ENCODE measurements around the gene PAPLN.
A peak's percentile ranks its signal among the peaks of the same experiment; 100 is the strongest.
"Not testable (repeated sequence)": the region's sequence is repeated elsewhere in the genome, so short reads cannot be mapped to it uniquely, and the experiment has no call there.

The PAPLN gene

DNA sequence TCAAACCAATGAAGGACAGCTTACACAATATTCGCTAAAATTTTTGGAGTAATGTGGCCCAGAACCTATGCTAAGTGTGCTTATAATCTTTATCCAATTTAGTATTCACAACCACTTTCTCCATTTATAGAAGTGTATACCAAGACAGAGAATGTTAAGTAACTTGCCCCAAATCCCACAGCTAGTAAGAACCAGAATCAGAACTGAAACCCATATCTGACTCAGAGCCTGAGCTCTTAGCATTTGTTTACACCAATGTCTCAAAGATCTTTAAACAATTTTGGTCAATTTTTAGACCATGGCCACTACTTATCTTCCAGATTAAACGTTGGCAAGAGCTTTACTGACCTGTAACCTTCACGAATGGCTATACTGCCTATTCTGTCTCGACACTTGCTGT lies 53.0 kb downstream of the PAPLN start:
- TF ChIP-seq, protein P1, sequence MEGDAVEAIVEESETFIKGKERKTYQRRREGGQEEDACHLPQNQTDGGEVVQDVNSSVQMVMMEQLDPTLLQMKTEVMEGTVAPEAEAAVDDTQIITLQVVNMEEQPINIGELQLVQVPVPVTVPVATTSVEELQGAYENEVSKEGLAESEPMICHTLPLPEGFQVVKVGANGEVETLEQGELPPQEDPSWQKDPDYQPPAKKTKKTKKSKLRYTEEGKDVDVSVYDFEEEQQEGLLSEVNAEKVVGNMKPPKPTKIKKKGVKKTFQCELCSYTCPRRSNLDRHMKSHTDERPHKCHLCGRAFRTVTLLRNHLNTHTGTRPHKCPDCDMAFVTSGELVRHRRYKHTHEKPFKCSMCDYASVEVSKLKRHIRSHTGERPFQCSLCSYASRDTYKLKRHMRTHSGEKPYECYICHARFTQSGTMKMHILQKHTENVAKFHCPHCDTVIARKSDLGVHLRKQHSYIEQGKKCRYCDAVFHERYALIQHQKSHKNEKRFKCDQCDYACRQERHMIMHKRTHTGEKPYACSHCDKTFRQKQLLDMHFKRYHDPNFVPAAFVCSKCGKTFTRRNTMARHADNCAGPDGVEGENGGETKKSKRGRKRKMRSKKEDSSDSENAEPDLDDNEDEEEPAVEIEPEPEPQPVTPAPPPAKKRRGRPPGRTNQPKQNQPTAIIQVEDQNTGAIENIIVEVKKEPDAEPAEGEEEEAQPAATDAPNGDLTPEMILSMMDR (IDR thresholded peaks at IDR 0.05; ENCODE audit: insufficient read depth, low read length, missing control alignments), result no peak
- no peak overlapping the region for H3K4me3 ChIP-seq (ENCODE audit: low read depth, low read length)
- DNase-seq (ENCODE audit: low read depth, low spot score), result no peak
- CTCF ChIA-PET, result interaction anchor here (0.6 to 2.8 kb wide), 4 partner anchors 117 to 182 kb away, joined by 3 to 17 read pairs (median 5); no protein-coding TSS in a partner anchor
- POLR2A ChIA-PET, result no interaction called here

DNA sequence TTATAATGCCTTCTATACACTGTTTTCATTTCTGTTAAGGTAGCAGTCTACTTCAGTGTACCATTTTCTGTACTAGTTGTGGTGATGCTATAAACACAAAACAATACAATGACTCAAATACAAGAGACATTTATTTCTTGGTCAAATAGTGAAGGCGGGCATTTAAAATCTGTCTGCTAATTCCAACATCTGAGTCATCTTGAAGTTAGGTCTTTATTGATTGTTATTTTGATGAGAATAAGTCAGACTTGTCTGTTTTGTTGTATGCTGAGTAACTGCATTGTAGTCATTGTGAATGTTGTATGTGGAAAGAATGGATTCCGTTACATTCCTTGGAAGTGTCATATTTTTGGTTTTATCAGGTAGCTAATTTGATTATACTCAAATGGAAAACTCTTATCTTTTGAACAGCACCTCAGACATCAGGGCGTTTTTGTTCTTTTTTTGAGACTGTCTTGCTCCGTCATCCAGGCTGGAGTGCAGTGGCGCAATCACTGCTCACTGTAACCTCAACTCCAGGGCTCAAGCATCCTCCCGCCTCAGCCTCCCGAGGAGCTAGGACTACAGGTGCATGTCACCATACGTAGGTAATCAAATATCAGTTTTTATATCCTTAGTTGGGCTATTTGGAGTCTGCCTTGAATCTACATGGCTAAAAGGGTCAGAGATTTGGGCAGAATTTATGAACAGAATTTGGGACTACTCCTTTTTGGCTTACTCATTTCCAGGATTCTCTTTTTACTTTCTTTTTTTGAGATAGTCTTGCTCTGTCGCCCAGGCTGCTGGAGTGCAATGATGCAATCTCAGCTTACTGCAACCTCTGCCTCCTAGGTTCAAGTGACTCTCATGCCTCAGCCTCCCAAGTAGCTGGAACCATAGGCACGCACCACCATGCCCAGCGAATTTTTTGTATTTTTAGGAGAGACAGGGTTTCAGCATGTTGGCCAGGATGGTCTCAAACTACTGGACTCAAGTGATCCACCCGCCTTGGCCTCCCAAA lies 56.8 kb downstream of the PAPLN start:
- POLR2A ChIA-PET, result no interaction called here
- TF ChIP-seq, protein P1 (IDR thresholded peaks at IDR 0.05; ENCODE audit: insufficient read depth, low read length, missing control alignments), result no peak
- CTCF ChIA-PET, result interaction anchor here (1.2 to 6.1 kb wide), 33 partner anchors 10 to 339 kb away, joined by 3 to 270 read pairs (median 7); partner anchors contain the start of gene NUMB
- DNase-seq (ENCODE audit: low read depth, low spot score), result no peak
- H3K4me3 ChIP-seq (ENCODE audit: low read depth, low read length), result no peak overlapping the region

DNA sequence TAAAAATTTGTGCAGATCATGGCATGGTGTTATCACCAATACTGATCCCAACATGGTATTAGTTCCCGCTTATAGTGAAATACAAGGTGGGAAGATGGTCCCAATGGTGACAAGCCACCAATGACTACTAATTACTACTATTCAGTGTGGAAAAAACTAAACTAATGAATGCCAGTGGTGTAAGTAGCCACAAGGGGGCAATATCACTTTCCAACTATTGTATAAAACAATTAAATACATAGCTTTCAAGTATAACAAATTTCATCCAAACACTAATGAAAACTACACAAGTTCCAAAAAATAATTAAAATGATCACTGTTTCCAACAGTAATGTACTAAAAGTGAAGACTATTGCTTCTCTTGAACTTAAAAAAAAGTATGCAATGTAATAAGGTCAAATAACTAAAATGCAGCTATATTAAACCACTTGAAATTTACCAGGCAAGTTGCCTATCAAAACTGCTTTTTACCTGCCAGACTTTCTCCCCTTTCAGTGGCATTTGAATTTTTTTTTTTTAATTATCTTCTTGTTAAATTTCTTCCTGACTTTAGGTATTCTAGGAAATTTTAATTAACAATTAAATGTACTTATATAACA lies 58.0 kb downstream of the PAPLN start:
- ChIA-PET CTCF (interaction anchor here (0.6 to 6.1 kb wide), 48 partner anchors 10 to 338 kb away, joined by 3 to 270 read pairs (median 5); partner anchors contain the start of genes NUMB and RIOX1), POLR2A (interaction anchor here (0.5 kb wide), 1 partner anchor 178 kb away, joined by 3 read pairs; no protein-coding TSS in a partner anchor)
- TF ChIP-seq, protein P1 (IDR thresholded peaks at IDR 0.05; ENCODE audit: insufficient read depth, low read length, missing control alignments), result peak; percentile 43
- H3K4me3 ChIP-seq (ENCODE audit: low read depth, low read length), result no peak overlapping the region
- no peak for DNase-seq (ENCODE audit: low read depth, low spot score)

DNA sequence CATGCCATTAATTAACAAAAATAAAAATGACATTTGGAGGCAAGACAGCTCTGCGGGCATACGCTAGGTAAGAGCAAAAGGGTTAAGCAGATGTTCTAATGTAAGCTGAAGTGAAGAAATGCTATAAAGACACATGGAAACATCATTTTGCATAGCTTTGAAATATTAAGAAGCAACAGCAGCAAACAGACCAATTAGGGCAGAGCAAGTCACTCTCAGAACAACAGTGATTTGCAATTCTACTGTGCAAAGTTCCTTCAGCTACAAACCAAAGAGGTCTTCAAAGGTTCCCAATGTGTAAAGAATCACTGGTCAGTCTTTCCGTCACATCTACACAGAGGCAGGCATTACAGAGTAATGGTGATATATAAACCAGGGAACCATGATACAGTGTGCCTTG lies 68.2 kb downstream of the PAPLN start:
- ChIA-PET POLR2A (no interaction called here), CTCF (interaction anchor here (0.9 to 4.1 kb wide), 5 partner anchors 10 to 167 kb away, joined by 4 to 44 read pairs (median 5); no protein-coding TSS in a partner anchor)
- H3K4me3 ChIP-seq (ENCODE audit: low read depth, low read length), result no peak overlapping the region
- TF ChIP-seq, protein P1 (IDR thresholded peaks at IDR 0.05; ENCODE audit: insufficient read depth, low read length, missing control alignments), result no peak
- DNase-seq (ENCODE audit: low read depth, low spot score), result no peak

DNA sequence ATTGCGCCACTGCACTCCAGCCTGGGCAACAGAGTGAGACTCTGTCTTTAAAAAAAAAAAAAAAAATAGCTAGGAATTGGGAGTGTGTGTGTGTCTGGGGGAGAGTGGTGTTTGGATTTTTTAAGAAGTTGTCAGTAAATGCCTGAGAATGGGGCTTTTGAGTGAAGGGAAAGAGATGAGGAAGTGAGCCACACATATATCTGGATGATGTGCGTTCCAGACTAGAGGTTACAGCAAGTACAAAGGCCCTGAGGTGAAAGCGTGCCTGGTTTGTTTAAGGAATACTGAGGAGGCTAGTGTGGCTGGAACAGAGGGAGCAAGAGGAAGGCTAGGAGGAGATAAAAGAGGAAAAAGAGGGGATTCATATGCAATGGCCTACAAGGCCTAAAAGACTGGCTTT lies 70.0 kb downstream of the PAPLN start:
- TF ChIP-seq, protein P1 (IDR thresholded peaks at IDR 0.05; ENCODE audit: insufficient read depth, low read length, missing control alignments), result no peak
- CTCF ChIA-PET, result interaction anchor here (0.7 to 4.1 kb wide), 6 partner anchors 12 to 165 kb away, joined by 3 to 44 read pairs (median 4); no protein-coding TSS in a partner anchor
- POLR2A ChIA-PET, result no interaction called here
- no peak overlapping the region for H3K4me3 ChIP-seq (ENCODE audit: low read depth, low read length)
- DNase-seq (ENCODE audit: low read depth, low spot score), result no peak

DNA sequence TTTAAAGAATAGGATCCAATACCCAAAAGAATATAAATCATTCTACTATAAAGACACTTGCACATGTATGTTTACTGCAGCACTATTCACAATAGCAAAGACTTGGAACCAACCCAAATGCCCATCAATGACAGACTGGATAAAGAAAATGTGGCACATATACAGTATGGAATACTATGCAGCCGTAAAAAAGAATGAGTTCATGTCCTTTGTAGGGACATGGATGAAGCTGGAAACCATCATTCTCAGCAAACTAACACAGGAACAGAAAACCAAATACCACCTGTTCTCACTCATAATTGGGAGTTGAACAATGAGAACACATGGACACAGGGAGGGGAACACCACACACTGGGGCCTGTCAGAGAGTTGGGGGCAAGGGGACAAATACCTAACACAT lies 71.9 kb downstream of the PAPLN start:
- POLR2A ChIA-PET; H3K4me3 ChIP-seq (ENCODE audit: low read depth, low read length); DNase-seq (ENCODE audit: low read depth, low spot score): not testable (repeated sequence)
- CTCF ChIA-PET, result interaction anchor here (3.1 kb wide), 1 partner anchor 14 kb away, joined by 15 read pairs; no protein-coding TSS in a partner anchor
